Erythroblast (primary cell): ENCODE results near the gene RBM20.

Experiments used
- GATA1 ChIP-seq: IDR thresholded peaks from 2 replicates; pipeline ENCODE4 v1.6.1; 2011; ENCODE audit warnings: low read depth, mild to moderate bottlenecking, control low read depth, low read length, moderate library complexity
- POLR2A ChIP-seq: IDR thresholded peaks from 2 replicates; pipeline ENCODE4 v1.6.1; 2011; ENCODE audit warnings: mild to moderate bottlenecking, low read length

DNA sequence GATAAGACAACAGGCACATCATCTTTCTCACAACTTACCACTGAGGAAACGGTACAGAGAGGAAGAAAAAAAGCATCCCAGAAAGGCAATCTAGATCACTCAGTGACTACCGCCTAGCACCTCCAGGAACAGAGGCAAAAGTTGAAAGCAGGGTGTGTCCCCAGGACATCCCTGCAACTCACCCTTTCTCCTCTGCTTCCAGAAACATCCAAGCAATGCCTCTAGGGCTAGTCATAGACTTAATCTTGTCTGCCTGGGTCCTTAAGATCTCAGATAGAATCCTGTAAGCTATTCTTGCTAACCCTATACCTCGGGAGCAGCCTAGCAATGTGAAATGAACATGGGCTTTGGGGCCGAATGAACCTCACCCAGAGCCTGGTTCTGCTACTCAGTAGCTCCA is 208.8 kb downstream of the RBM20 start:
- no peak for TF ChIP-seq POLR2A
- no peak for TF ChIP-seq GATA1
